Natural killer cell (primary cell): ENCODE data around the gene SYT2. TPM values are rescaled to one million over a fixed set of nuclear protein-coding genes. Genes with fewer than 3 reads are reported as not detected.
A peak's percentile ranks its signal among the peaks of the same experiment; 100 is the strongest.

Experiments
- ATAC-seq, 3 donors: fragments of 150-1000 bp in 2 of 3; fragments of 200-7000 bp in 1 of 3; cut with Tn5 transposase; 1 replicate in 1 of 3; 2 replicates in 2 of 3; pipeline ENCODE4 v1.10.0; 2021; ENCODE audit warnings: mild to moderate bottlenecking in 2 of 3, moderate library complexity in 2 of 3
- DNase-seq, 2 donors: peaks; one replicate each; pipeline versions ENCODE4 v3.0.0 to v3.0.0-alpha.2; 2013 to 2021; ENCODE audit warnings: mixed read lengths in 1 of 2
- H3K27ac ChIP-seq: one replicate; pipeline ENCODE4 v1.5.1; 2013; ENCODE audit warnings: mild to moderate bottlenecking, low read length
- H3K27me3 ChIP-seq: one replicate; pipeline ENCODE4 v1.6.1; 2013; ENCODE audit warnings: low read length; ENCODE audit not compliant: control insufficient read depth, insufficient read depth
- H3K36me3 ChIP-seq: one replicate; pipeline ENCODE4 v1.6.1; 2013; ENCODE audit warnings: low read length; ENCODE audit not compliant: control insufficient read depth, insufficient read depth
- H3K4me1 ChIP-seq: one replicate; pipeline ENCODE4 v1.6.1; 2013; ENCODE audit warnings: low read length; ENCODE audit not compliant: control insufficient read depth, insufficient read depth
- H3K4me3 ChIP-seq: one replicate; pipeline ENCODE4 v1.5.1; 2013; ENCODE audit warnings: low read length
- H3K9me3 ChIP-seq: one replicate; pipeline ENCODE4 v1.6.1; 2013; ENCODE audit warnings: low read length; ENCODE audit not compliant: control insufficient read depth, insufficient read depth
- H3K27ac Mint-ChIP-seq, 2 donors: one replicate each; pipeline ENCODE4 v1.8.0; 2022; ENCODE audit warnings: mild to moderate bottlenecking in 2 of 2, mixed read lengths in 2 of 2, moderate library complexity in 1 of 2
- H3K27me3 Mint-ChIP-seq, 2 donors: one replicate each; pipeline ENCODE4 v1.8.0; 2022; ENCODE audit warnings: low read depth in 2 of 2, mixed read lengths in 2 of 2
- H3K36me3 Mint-ChIP-seq: one replicate; pipeline ENCODE4 v1.8.0; 2022; ENCODE audit warnings: mixed read lengths
- H3K4me1 Mint-ChIP-seq, 2 donors: one replicate each; pipeline ENCODE4 v1.8.0; 2022; ENCODE audit warnings: mixed read lengths in 2 of 2
- H3K4me3 Mint-ChIP-seq: one replicate; pipeline ENCODE4 v1.8.0; 2022; ENCODE audit warnings: mild to moderate bottlenecking, moderate library complexity, mixed read lengths
- H3K9me3 Mint-ChIP-seq, 2 donors: one replicate each; pipeline ENCODE4 v1.8.0; 2022; ENCODE audit warnings: mixed read lengths in 2 of 2
- WGBS: methylation state at CpG from one replicate; pipeline ENCODE4 v1.1.7; 2013; ENCODE audit warnings: missing lambda C conversion rate; ENCODE audit not compliant: insufficient coverage; 5-methylcytosine and 5-hydroxymethylcytosine counted together
- intact Hi-C: fragments of 100-400 bp; cut with micrococcal nuclease; formaldehyde crosslinking; loops from one replicate; pipeline ENCODE4 v1.14.2; 2022
- total RNA-seq, 4 donors: library from RNA; stranded (reverse); fragments of 120-200 nt in 1 of 4; gene quantifications; one replicate each; pipeline versions ENCODE4 v1.2.3 to v1.2.4, GENCODE V29; 2013 to 2022
- TF ChIP-seq, protein P1 (sequence below): fragments of 200-600 bp; IDR thresholded peaks from one replicate; pipeline ENCODE4 v1.8.0; 2022; ENCODE audit warnings: antibody characterized with exemption

SYT2 gene
- total RNA-seq, 3 donors from 2014 or later (not counting 1 experiment from before 2014, with no cell fraction given): not detected

DNA sequence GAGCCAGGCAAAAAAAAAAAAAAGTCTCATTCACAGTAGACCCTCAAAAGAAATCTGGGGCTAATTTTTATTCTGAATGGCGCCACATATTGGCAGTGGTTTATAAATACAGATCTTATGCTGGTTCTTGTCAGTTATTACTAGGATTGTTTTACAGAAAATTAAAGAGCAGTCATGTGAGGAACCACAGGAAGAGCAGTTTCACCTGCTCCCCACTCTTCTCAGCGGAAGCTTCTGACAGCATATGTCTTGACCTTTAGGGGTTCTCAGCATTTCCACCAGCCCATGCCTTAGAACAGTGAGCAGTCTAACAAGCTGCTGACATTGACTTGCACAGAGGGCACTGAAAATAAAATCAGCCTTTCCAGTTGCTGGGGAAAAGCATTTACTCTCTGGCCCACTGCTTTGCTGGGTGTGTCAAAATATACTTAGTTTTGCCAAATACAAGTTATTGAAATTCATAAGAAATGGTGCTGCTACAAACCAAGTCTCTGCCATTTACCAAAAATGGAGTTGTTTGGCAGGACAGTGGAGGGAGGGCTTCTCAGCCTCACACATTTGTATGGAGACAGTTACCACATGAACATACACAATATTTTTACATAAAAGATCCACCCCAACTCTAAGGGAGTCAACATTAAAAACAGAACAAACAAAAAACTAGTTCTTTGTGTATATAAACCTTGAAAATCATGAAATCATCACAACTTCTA is 144.2 kb downstream of the SYT2 start:
- H3K36me3 ChIP-seq: peaks cover 3% of the 10 kb centered on the region
- H3K4me1 ChIP-seq: peaks cover 11% of the 10 kb centered on the region
- no peaks in the 10 kb centered on the region for H3K27me3 ChIP-seq
- intact Hi-C loops: no loop called here
- H3K27ac ChIP-seq: no peak overlapping the region
- TF ChIP-seq, protein P1, sequence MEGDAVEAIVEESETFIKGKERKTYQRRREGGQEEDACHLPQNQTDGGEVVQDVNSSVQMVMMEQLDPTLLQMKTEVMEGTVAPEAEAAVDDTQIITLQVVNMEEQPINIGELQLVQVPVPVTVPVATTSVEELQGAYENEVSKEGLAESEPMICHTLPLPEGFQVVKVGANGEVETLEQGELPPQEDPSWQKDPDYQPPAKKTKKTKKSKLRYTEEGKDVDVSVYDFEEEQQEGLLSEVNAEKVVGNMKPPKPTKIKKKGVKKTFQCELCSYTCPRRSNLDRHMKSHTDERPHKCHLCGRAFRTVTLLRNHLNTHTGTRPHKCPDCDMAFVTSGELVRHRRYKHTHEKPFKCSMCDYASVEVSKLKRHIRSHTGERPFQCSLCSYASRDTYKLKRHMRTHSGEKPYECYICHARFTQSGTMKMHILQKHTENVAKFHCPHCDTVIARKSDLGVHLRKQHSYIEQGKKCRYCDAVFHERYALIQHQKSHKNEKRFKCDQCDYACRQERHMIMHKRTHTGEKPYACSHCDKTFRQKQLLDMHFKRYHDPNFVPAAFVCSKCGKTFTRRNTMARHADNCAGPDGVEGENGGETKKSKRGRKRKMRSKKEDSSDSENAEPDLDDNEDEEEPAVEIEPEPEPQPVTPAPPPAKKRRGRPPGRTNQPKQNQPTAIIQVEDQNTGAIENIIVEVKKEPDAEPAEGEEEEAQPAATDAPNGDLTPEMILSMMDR: no peak
- no peaks in the 10 kb centered on the region for H3K9me3 ChIP-seq
- peak in 1 of 2 donors; percentile 8 for DNase-seq
- Mint-ChIP-seq H3K9me3 (no peaks in the 10 kb centered on the region), H3K4me3 (no peak overlapping the region), H3K36me3 (peaks cover 11% of the 10 kb centered on the region), H3K4me1 (peaks cover 31 to 33% of the 10 kb centered on the region in 2 donors), H3K27me3 (no peaks in the 10 kb centered on the region), H3K27ac (peak overlapping the region; percentile 57 to 75)
- 17% methylated on average over 2 of the region's 2 CpGs for WGBS
- H3K4me3 ChIP-seq: no peak overlapping the region
- peak; percentile 62 to 79 (median 67) for ATAC-seq

- Mint-ChIP-seq H3K36me3 (peaks cover 11% of the 10 kb centered on the region), H3K27ac (peak overlapping the region; percentile 57 to 75), H3K9me3 (no peaks in the 10 kb centered on the region), H3K4me3 (no peak overlapping the region), H3K4me1 (peaks cover 31 to 33% of the 10 kb centered on the region in 2 donors), H3K27me3 (no peaks in the 10 kb centered on the region)
- no peaks in the 10 kb centered on the region for H3K27me3 ChIP-seq
- TF ChIP-seq, protein P1: no peak
- no peaks in the 10 kb centered on the region for H3K9me3 ChIP-seq
- H3K27ac ChIP-seq: no peak overlapping the region
- H3K4me1 ChIP-seq: peaks cover 11% of the 10 kb centered on the region
- no peak overlapping the region for H3K4me3 ChIP-seq
- intact Hi-C loops: no loop called here
- ATAC-seq: no peak
- 85% methylated on average over 2 of the region's 2 CpGs for WGBS
- peaks cover 3% of the 10 kb centered on the region for H3K36me3 ChIP-seq
- no peak for DNase-seq
These were observed 145.2 kb downstream of the SYT2 start for GRCh38 chr1:202564958-202565495.

DNA sequence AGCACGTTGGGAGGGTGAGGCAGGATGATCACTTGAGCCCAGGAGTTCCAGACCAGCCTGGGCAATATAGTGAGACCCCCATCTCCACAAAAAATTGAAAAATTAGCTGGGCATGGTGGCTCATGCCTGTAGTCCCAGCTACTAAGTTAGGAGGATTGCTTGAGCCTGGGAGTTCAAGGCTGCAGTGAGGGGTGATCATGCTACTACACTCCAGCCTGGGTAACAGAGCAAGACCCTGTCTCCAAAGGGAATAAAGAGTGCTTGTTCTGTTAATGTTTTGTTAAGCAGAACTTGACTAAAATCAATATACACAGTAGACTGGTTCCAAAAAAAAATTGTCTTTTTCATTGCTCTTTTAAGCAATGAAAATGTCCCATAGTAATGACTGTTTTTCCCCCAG is 146.4 kb downstream of the SYT2 start:
- WGBS: 100% methylated on average over 1 of the region's 1 CpG
- Mint-ChIP-seq H3K9me3 (no peaks in the 10 kb centered on the region), H3K4me3 (no peak overlapping the region), H3K4me1 (peaks cover 31 to 33% of the 10 kb centered on the region in 2 donors), H3K27ac (peak overlapping the region; percentile 15 to 57), H3K36me3 (peaks cover 8% of the 10 kb centered on the region), H3K27me3 (no peaks in the 10 kb centered on the region)
- Histone ChIP-seq H3K4me3 (no peak overlapping the region), H3K9me3 (no peaks in the 10 kb centered on the region), H3K36me3 (peaks cover 3% of the 10 kb centered on the region), H3K27ac (no peak overlapping the region), H3K27me3 (no peaks in the 10 kb centered on the region), H3K4me1 (peaks cover 11% of the 10 kb centered on the region)
- intact Hi-C loops: no loop called here
- DNase-seq (no peak), ATAC-seq (no peak)
- TF ChIP-seq, protein P1: no peak
